SKM-1 treated with dmso at 0.1 percent for 144 hours (cell line): ENCODE measurements around the gene LLGL1.

Source experiments
- DNase-seq: peaks from one replicate; lab custom pipeline; 2025; ENCODE audit not compliant: unreplicated experiment; lab: John Stamatoyannopoulos, UW

Gene LLGL1

GRCh38 chr17:18267927-18268711 lies 42.7 kb downstream of the LLGL1 start:
- no peak for DNase-seq

GRCh38 chr17:18270046-18270931 lies 44.9 kb downstream of the LLGL1 start:
- no peak for DNase-seq

GRCh38 chr17:18277076-18277475 lies 51.6 kb downstream of the LLGL1 start:
- DNase-seq = no peak

- DNase-seq = no peak
Observed at GRCh38 chr17:18278867-18279266, 53.4 kb downstream of the LLGL1 start.

GRCh38 chr17:18280249-18280648 lies 54.8 kb downstream of the LLGL1 start:
- no peak for DNase-seq

- DNase-seq = no peak
Observed at GRCh38 chr17:18280766-18281371, 55.4 kb downstream of the LLGL1 start.

- DNase-seq = no peak
Observed at GRCh38 chr17:18281788-18282187, 56.4 kb downstream of the LLGL1 start.

- DNase-seq = no peak
Observed at GRCh38 chr17:18285296-18285695, 59.9 kb downstream of the LLGL1 start.

- no peak for DNase-seq
Observed at GRCh38 chr17:18291718-18292540, 66.5 kb downstream of the LLGL1 start.
